Muscle layer of colon (tissue), 2 donors: Measurements from ENCODE around the gene TM9SF2.
"Not testable (repeated sequence)": the region's sequence is repeated elsewhere in the genome, so short reads cannot be mapped to it uniquely, and the experiment has no call there.

Source experiments
- H3K27ac ChIP-seq: one replicate; pipeline ENCODE4 v1.7.0; 2013; ENCODE audit warnings: low read depth, mild to moderate bottlenecking, low read length, moderate library complexity
- H3K27me3 ChIP-seq, 2 donors: one replicate each; pipeline ENCODE4 v1.7.0; 2013; ENCODE audit warnings: low read length in 2 of 2, mild to moderate bottlenecking in 2 of 2; ENCODE audit not compliant: insufficient read depth in 2 of 2, control insufficient read depth in 1 of 2
- H3K36me3 ChIP-seq: one replicate; pipeline ENCODE4 v1.7.0; 2013; ENCODE audit warnings: mild to moderate bottlenecking, low read length; ENCODE audit not compliant: insufficient read depth
- H3K4me1 ChIP-seq: one replicate; pipeline ENCODE4 v1.7.0; 2013; ENCODE audit warnings: mild to moderate bottlenecking, low read length; ENCODE audit not compliant: insufficient read depth
- H3K4me3 ChIP-seq, 2 donors: one replicate each; pipeline ENCODE4 v1.7.0; 2013; ENCODE audit warnings: low read length in 2 of 2, low read depth in 1 of 2, mild to moderate bottlenecking in 1 of 2, moderate library complexity in 1 of 2
- H3K9ac ChIP-seq: one replicate; pipeline ENCODE4 v1.7.0; 2013; ENCODE audit warnings: low read length
- H3K9me3 ChIP-seq: one replicate; pipeline ENCODE4 v1.7.0; 2013; ENCODE audit warnings: mild to moderate bottlenecking, low read length
- donor health status: abdominal sarcoma.
- donor health status: Adenocarcinoma of cecum.

Gene TM9SF2

GRCh38 chr13:99501184-99501847 lies at the start of gene TM9SF2:
Gene TM9SF2, plus strand, starts transcription at chr13:99501472. Its CDS starts 135 bp downstream, at chr13:99501607.
- Histone ChIP-seq H3K4me3 (peak within 1 kb of the TSS; percentile 53 to 95), H3K4me1 (peaks cover 36% of the 10 kb centered on the region), H3K9me3 (no peaks in the 10 kb centered on the region), H3K9ac (peak within 1 kb of the TSS; percentile 69), H3K27me3 (no peaks in the 10 kb centered on the region), H3K27ac (peak within 1 kb of the TSS; percentile 36), H3K36me3 (no peaks in the 10 kb centered on the region)

- no peak overlapping the region for H3K9ac ChIP-seq
- no peaks in the 10 kb centered on the region for H3K27me3 ChIP-seq
Measured at GRCh38 chr13:99454518-99455183, 46.6 kb upstream of the TM9SF2 start.

GRCh38 chr13:99459099-99459850 lies 42.0 kb upstream of the TM9SF2 start:
- no peak overlapping the region for H3K9ac ChIP-seq
- H3K36me3 ChIP-seq = no peaks in the 10 kb centered on the region
- H3K4me1 ChIP-seq = no peaks in the 10 kb centered on the region
- no peak overlapping the region for H3K27ac ChIP-seq
- H3K4me3 ChIP-seq = no peak overlapping the region
- no peaks in the 10 kb centered on the region for H3K27me3 ChIP-seq
- no peaks in the 10 kb centered on the region for H3K9me3 ChIP-seq

More at GRCh38 chr13:99454518-99455183, 46.6 kb upstream of the TM9SF2 start:
- H3K9me3 ChIP-seq = no peaks in the 10 kb centered on the region
- no peak overlapping the region for H3K27ac ChIP-seq
- H3K4me3 ChIP-seq = no peak overlapping the region
- no peaks in the 10 kb centered on the region for H3K4me1 ChIP-seq
- no peaks in the 10 kb centered on the region for H3K36me3 ChIP-seq

- not testable (repeated sequence) for H3K4me1 ChIP-seq, H3K9ac ChIP-seq, H3K27ac ChIP-seq, H3K36me3 ChIP-seq, H3K27me3 ChIP-seq, H3K9me3 ChIP-seq, H3K4me3 ChIP-seq
Measured at GRCh38 chr13:99460802-99461201, 40.5 kb upstream of the TM9SF2 start.

- Histone ChIP-seq H3K4me3 (no peak overlapping the region), H3K36me3 (no peaks in the 10 kb centered on the region)
Measured at GRCh38 chr13:99463646-99464397, 37.5 kb upstream of the TM9SF2 start.

GRCh38 chr13:99464441-99464949 lies 36.8 kb upstream of the TM9SF2 start:
- H3K9ac ChIP-seq = no peak overlapping the region
- no peaks in the 10 kb centered on the region for H3K9me3 ChIP-seq
- H3K36me3 ChIP-seq = no peaks in the 10 kb centered on the region
- H3K4me1 ChIP-seq = no peaks in the 10 kb centered on the region
- H3K27me3 ChIP-seq = no peaks in the 10 kb centered on the region
- H3K4me3 ChIP-seq = no peak overlapping the region
- no peak overlapping the region for H3K27ac ChIP-seq

More at GRCh38 chr13:99463646-99464397, 37.5 kb upstream of the TM9SF2 start:
- H3K27ac ChIP-seq = no peak overlapping the region
- H3K27me3 ChIP-seq = no peaks in the 10 kb centered on the region
- no peaks in the 10 kb centered on the region for H3K4me1 ChIP-seq
- H3K9me3 ChIP-seq = no peaks in the 10 kb centered on the region
- H3K9ac ChIP-seq = no peak overlapping the region

- H3K27ac ChIP-seq = no peak overlapping the region
- H3K9me3 ChIP-seq = no peaks in the 10 kb centered on the region
- no peaks in the 10 kb centered on the region for H3K36me3 ChIP-seq
- no peak overlapping the region for H3K4me3 ChIP-seq
- no peak overlapping the region for H3K9ac ChIP-seq
- H3K4me1 ChIP-seq = no peaks in the 10 kb centered on the region
- H3K27me3 ChIP-seq = no peaks in the 10 kb centered on the region
Measured at GRCh38 chr13:99465454-99465853, 35.8 kb upstream of the TM9SF2 start.

- no peaks in the 10 kb centered on the region for H3K36me3 ChIP-seq
- no peak overlapping the region for H3K4me3 ChIP-seq
- no peak overlapping the region for H3K27ac ChIP-seq
- no peaks in the 10 kb centered on the region for H3K4me1 ChIP-seq
- no peak overlapping the region for H3K9ac ChIP-seq
- no peaks in the 10 kb centered on the region for H3K27me3 ChIP-seq
- no peaks in the 10 kb centered on the region for H3K9me3 ChIP-seq
Measured at GRCh38 chr13:99467764-99468163, 33.5 kb upstream of the TM9SF2 start.

- Histone ChIP-seq H3K4me3 (no peak overlapping the region), H3K9ac (no peak overlapping the region), H3K27me3 (no peaks in the 10 kb centered on the region), H3K9me3 (no peaks in the 10 kb centered on the region), H3K27ac (no peak overlapping the region), H3K4me1 (no peaks in the 10 kb centered on the region), H3K36me3 (no peaks in the 10 kb centered on the region)
Measured at GRCh38 chr13:99469041-99469440, 32.2 kb upstream of the TM9SF2 start.

- no peak overlapping the region for H3K4me3 ChIP-seq
Measured at GRCh38 chr13:99470027-99470426, 31.2 kb upstream of the TM9SF2 start.

More at GRCh38 chr13:99470027-99470426, 31.2 kb upstream of the TM9SF2 start:
- Histone ChIP-seq H3K9ac (no peak overlapping the region), H3K27me3 (no peaks in the 10 kb centered on the region), H3K36me3 (no peaks in the 10 kb centered on the region), H3K27ac (no peak overlapping the region), H3K4me1 (no peaks in the 10 kb centered on the region), H3K9me3 (no peaks in the 10 kb centered on the region)
